Body of pancreas (tissue), 4 donors: ENCODE measurements around the gene RFX4. TPM values are rescaled to one million over a fixed set of nuclear protein-coding genes. Genes with fewer than 3 reads are reported as not detected.

Source experiments
- ATAC-seq: fragments of 150-250 bp; one replicate; pipeline ENCODE4 v1.9.1; 2016
- DNase-seq, 4 donors: peaks; one replicate each; pipeline ENCODE4 v3.0.0-alpha.2; 2019
- H3K27ac ChIP-seq, 4 donors: fragments of 200-600 bp; sonication (generic); 1 replicate in 3 of 4; 2 replicates in 1 of 4; pipeline versions ENCODE4 v1.5.1 to v1.6.1; 2016 to 2019; ENCODE audit warnings: mild to moderate bottlenecking in 1 of 4, mixed read lengths in 1 of 4, moderate library complexity in 1 of 4
- H3K27me3 ChIP-seq, 2 donors: fragments of 200-600 bp; sonication (generic); one replicate each; pipeline ENCODE4 v1.6.0; 2016; ENCODE audit warnings: mild to moderate bottlenecking in 1 of 2
- H3K36me3 ChIP-seq, 2 donors: fragments of 200-600 bp; sonication (generic); replicated peaks in 1 of 2; 2 replicates each; pipeline ENCODE4 v1.5.1; 2016; ENCODE audit warnings: low read depth in 2 of 2; ENCODE audit not compliant: insufficient read depth in 1 of 2
- H3K4me1 ChIP-seq: fragments of 200-600 bp; sonication (generic); one replicate; pipeline ENCODE4 v1.6.0; 2016
- H3K4me3 ChIP-seq, 2 donors: fragments of 200-600 bp; sonication (generic); 1 replicate in 1 of 2; 2 replicates in 1 of 2; pipeline ENCODE4 v1.5.1; 2016 to 2019
- H3K9me3 ChIP-seq, 3 donors: fragments of 200-600 bp; sonication (generic); 1 replicate in 2 of 3; 2 replicates in 1 of 3; pipeline ENCODE4 v1.5.1; 2016
- CTCF ChIP-seq, 7 experiments: fragments of 450-650 bp in 4 of 7; fragments of 200-600 bp in 3 of 7; sonication (generic) in 3 of 7; IDR thresholded peaks; one replicate each; pipeline ENCODE4 v1.5.1; 2016 to 2019; ENCODE audit warnings: antibody characterized with exemption in 7 of 7
- POLR2A ChIP-seq, 3 donors: fragments of 450-650 bp; IDR thresholded peaks; one replicate each; pipeline ENCODE4 v1.6.1; 2016; ENCODE audit warnings: antibody characterized with exemption in 3 of 3, mild to moderate bottlenecking in 2 of 3
- WGBS, 2 donors: methylation state at CpG; one replicate each; pipeline ENCODE4 v1.1.5; 2017; 5-methylcytosine and 5-hydroxymethylcytosine counted together
- intact Hi-C: fragments of 100-400 bp; cut with DNase I; formaldehyde crosslinking; loops from one replicate; pipeline ENCODE4 v1.15.1; 2023
- total RNA-seq, 2 donors: library from RNA; depleted of rRNA; stranded (reverse); fragments of >200 nt; gene quantifications; one replicate each; pipeline ENCODE4 v1.1.0, GENCODE V29; 2016

Gene RFX4
- total RNA-seq, 2 donors from 2014 or later: not detected

GRCh38 chr12:106692896-106693820 is 110.4 kb downstream of the RFX4 start:
- no peak for TF ChIP-seq POLR2A (IDR thresholded peaks at IDR 0.05)
- no peak for TF ChIP-seq CTCF (IDR thresholded peaks at IDR 0.05)
- intact Hi-C loops: no loop called here
- H3K27ac ChIP-seq: no peak overlapping the region
- 77 to 82% methylated on average over 6 of the region's 6 CpGs for WGBS, 2 donors
- DNase-seq (no peak), ATAC-seq (no peak)
- no peaks in the 10 kb centered on the region for H3K9me3 ChIP-seq
- no peaks in the 10 kb centered on the region for H3K4me1 ChIP-seq
- no peak overlapping the region for H3K4me3 ChIP-seq
- no peaks in the 10 kb centered on the region for H3K36me3 ChIP-seq
- no peaks in the 10 kb centered on the region for H3K27me3 ChIP-seq

GRCh38 chr12:106696071-106696470 is 113.3 kb downstream of the RFX4 start:
- H3K27me3 ChIP-seq: no peaks in the 10 kb centered on the region
- no peak for TF ChIP-seq POLR2A (IDR thresholded peaks at IDR 0.05)
- DNase-seq: no peak
- H3K4me1 ChIP-seq: no peaks in the 10 kb centered on the region
- no peaks in the 10 kb centered on the region for H3K9me3 ChIP-seq
- no peak for ATAC-seq
- 60 to 79% methylated on average over 4 to 6 of the region's 6 CpGs for WGBS, 2 donors
- no peak overlapping the region for H3K27ac ChIP-seq
- H3K4me3 ChIP-seq: no peak overlapping the region
- intact Hi-C loops: no loop called here
- H3K36me3 ChIP-seq: no peaks in the 10 kb centered on the region

- Histone ChIP-seq H3K27ac (no peak overlapping the region), H3K27me3 (no peaks in the 10 kb centered on the region), H3K4me1 (no peaks in the 10 kb centered on the region), H3K9me3 (no peaks in the 10 kb centered on the region), H3K4me3 (no peak overlapping the region), H3K36me3 (no peaks in the 10 kb centered on the region)
- TF ChIP-seq CTCF (IDR thresholded peaks at IDR 0.05) (no peak), POLR2A (IDR thresholded peaks at IDR 0.05) (no peak)
- ATAC-seq (no peak), DNase-seq (no peak)
- intact Hi-C loops: no loop called here
- 60 to 74% methylated on average over 4 of the region's 4 CpGs for WGBS, 2 donors
These were observed 114.0 kb downstream of the RFX4 start for GRCh38 chr12:106696681-106697417.

GRCh38 chr12:106704081-106704480 is 121.3 kb downstream of the RFX4 start:
- Histone ChIP-seq H3K4me1 (no peaks in the 10 kb centered on the region), H3K9me3 (no peaks in the 10 kb centered on the region), H3K4me3 (no peak overlapping the region), H3K27me3 (no peaks in the 10 kb centered on the region), H3K36me3 (no peaks in the 10 kb centered on the region), H3K27ac (no peak overlapping the region)
- 9 to 10% methylated on average over 3 of the region's 3 CpGs for WGBS, 2 donors
- TF ChIP-seq POLR2A (IDR thresholded peaks at IDR 0.05): no peak
- no peak for TF ChIP-seq CTCF (IDR thresholded peaks at IDR 0.05)
- peak; percentile 64 for ATAC-seq
- intact Hi-C loops: no loop called here
- DNase-seq: no peak

- H3K27me3 ChIP-seq: no peaks in the 10 kb centered on the region
- no peak for TF ChIP-seq CTCF (IDR thresholded peaks at IDR 0.05)
- H3K9me3 ChIP-seq: no peaks in the 10 kb centered on the region
- no peak for ATAC-seq
- intact Hi-C loops: no loop called here
- DNase-seq: no peak
- WGBS, 2 donors: 73% methylated on average over 5 of the region's 5 CpGs
- H3K4me3 ChIP-seq: no peak overlapping the region
- H3K36me3 ChIP-seq: no peaks in the 10 kb centered on the region
- no peak overlapping the region for H3K27ac ChIP-seq
- no peaks in the 10 kb centered on the region for H3K4me1 ChIP-seq
These were observed 123.2 kb downstream of the RFX4 start for GRCh38 chr12:106705971-106706370.
